Keratinocyte (primary cell): ENCODE measurements around the gene WDR44. TPM values are rescaled to one million over a fixed set of nuclear protein-coding genes. Genes with fewer than 3 reads are reported as not detected.
A peak's percentile ranks its signal among the peaks of the same experiment; 100 is the strongest.

ENCODE experiments used
- DNase-seq: peaks from one replicate; pipeline ENCODE4 v3.0.0-alpha.2; 2011; ENCODE audit warnings: low read depth, missing footprints, low spot score
- FAIRE-seq: peaks from 2 replicates; lab custom pipeline; 2011; peaks lifted over from hg19 to GRCh38; lab: Jason Lieb, UNC
- H2AFZ ChIP-seq: 2 replicates; pipeline ENCODE4 v1.6.0; 2012; ENCODE audit warnings: low read length, control low read depth, inconsistent platforms; ENCODE audit not compliant: control insufficient read depth
- H3K27ac ChIP-seq: 2 replicates; pipeline ENCODE4 v1.5.1; 2011; ENCODE audit warnings: low read length; ENCODE audit not compliant: control insufficient read depth, insufficient read depth
- H3K27me3 ChIP-seq: 3 replicates; pipeline ENCODE4 v1.6.0; 2011; ENCODE audit warnings: low read length; ENCODE audit not compliant: control insufficient read depth, insufficient read depth; ENCODE audit errors: extremely low read depth
- H3K36me3 ChIP-seq, 2 experiments: 2 replicates in 1 of 2; 3 replicates in 1 of 2; pipeline ENCODE4 v1.5.1; 2011; ENCODE audit warnings: low read length in 2 of 2, mild to moderate bottlenecking in 1 of 2; ENCODE audit not compliant: control insufficient read depth in 2 of 2, insufficient read depth in 2 of 2; ENCODE audit errors: extremely low read depth in 1 of 2
- H3K4me1 ChIP-seq: 3 replicates; pipeline ENCODE4 v1.5.1; 2011; ENCODE audit warnings: low read length; ENCODE audit not compliant: control insufficient read depth, insufficient read depth; ENCODE audit errors: extremely low read depth
- H3K4me2 ChIP-seq: 3 replicates; pipeline ENCODE4 v1.6.0; 2011; ENCODE audit warnings: low read depth, low read length; ENCODE audit not compliant: control insufficient read depth, insufficient read depth; ENCODE audit errors: extremely low read depth
- H3K4me3 ChIP-seq, 3 experiments: fragments of 200-600 bp in 1 of 3; sonication (generic) in 1 of 3; 2 replicates in 2 of 3; 3 replicates in 1 of 3; pipeline ENCODE4 v1.5.1; 2011 to 2016; ENCODE audit warnings: low read length in 3 of 3, mild to moderate bottlenecking in 3 of 3, control low read depth in 2 of 3, inconsistent platforms in 1 of 3, low read depth in 1 of 3, mixed read lengths in 1 of 3, mixed run types in 1 of 3, moderate library complexity in 1 of 3; ENCODE audit not compliant: control insufficient read depth in 2 of 3, insufficient read depth in 2 of 3; ENCODE audit errors: extremely low read depth in 1 of 3
- H3K79me2 ChIP-seq: 2 replicates; pipeline ENCODE4 v1.6.0; 2012; ENCODE audit warnings: low read length; ENCODE audit not compliant: control insufficient read depth, insufficient read depth
- H3K9ac ChIP-seq: 3 replicates; pipeline ENCODE4 v1.6.0; 2011; ENCODE audit warnings: low read length; ENCODE audit not compliant: control insufficient read depth, insufficient read depth; ENCODE audit errors: extremely low read depth
- H3K9me1 ChIP-seq: 3 replicates; pipeline ENCODE4 v1.6.0; 2011; ENCODE audit warnings: low read length; ENCODE audit not compliant: control insufficient read depth, insufficient read depth; ENCODE audit errors: extremely low read depth
- H3K9me3 ChIP-seq: 2 replicates; pipeline ENCODE4 v1.5.1; 2012; ENCODE audit warnings: low read depth, low read length; ENCODE audit not compliant: control insufficient read depth
- H4K20me1 ChIP-seq: 3 replicates; pipeline ENCODE4 v1.6.0; 2011; ENCODE audit warnings: low read length; ENCODE audit not compliant: control insufficient read depth, insufficient read depth; ENCODE audit errors: extremely low read depth
- CTCF ChIP-seq, 3 experiments: IDR thresholded peaks in 1 of 3; conservative IDR thresholded peaks in 1 of 3; optimal IDR thresholded peaks in 1 of 3; 2 replicates in 2 of 3; 3 replicates in 1 of 3; pipeline versions ENCODE3 to v1.5.1; 2011; ENCODE audit warnings: low read length in 3 of 3, mild to moderate bottlenecking in 3 of 3, moderate library complexity in 2 of 3, control low read depth in 1 of 3, inconsistent platforms in 1 of 3; ENCODE audit not compliant: insufficient read depth in 2 of 3; ENCODE audit errors: extremely low read depth in 1 of 3
- EZH2 ChIP-seq: IDR thresholded peaks from one replicate; pipeline ENCODE4 v1.6.1; 2012; ENCODE audit warnings: inconsistent platforms, mild to moderate bottlenecking, low read length, moderate library complexity
- dilution Hi-C: fragments of 300-500 bp; cut with MboI; formaldehyde crosslinking; loops from one replicate; pipeline ENCODE4 v1.7.0; 2020; ENCODE audit warnings: low sequenced_read_pairs; ENCODE audit not compliant: extremely low pct_ligation_motif_present
- polyA plus RNA-seq, 5 experiments: library from polyadenylated mRNA; depleted of rRNA in 3 of 5; stranded (reverse) in 3 of 5; stranded (forward) in 1 of 5; unstranded in 1 of 5; fragments of >200 nt; gene quantifications; 1 replicate in 1 of 5; 2 replicates in 3 of 5; 3 replicates in 1 of 5; pipeline versions ENCODE4 v1.2.1 to v1.2.3, GENCODE V29; 2011 to 2012; ENCODE audit warnings: missing spikeins in 2 of 5, low read depth in 1 of 5, low replicate concordance in 1 of 5

The WDR44 gene
- polyA plus RNA-seq, 1 donor (not counting 4 experiments of a cell fraction or from before 2014, with no cell fraction given) = 22.9 TPM

DNA sequence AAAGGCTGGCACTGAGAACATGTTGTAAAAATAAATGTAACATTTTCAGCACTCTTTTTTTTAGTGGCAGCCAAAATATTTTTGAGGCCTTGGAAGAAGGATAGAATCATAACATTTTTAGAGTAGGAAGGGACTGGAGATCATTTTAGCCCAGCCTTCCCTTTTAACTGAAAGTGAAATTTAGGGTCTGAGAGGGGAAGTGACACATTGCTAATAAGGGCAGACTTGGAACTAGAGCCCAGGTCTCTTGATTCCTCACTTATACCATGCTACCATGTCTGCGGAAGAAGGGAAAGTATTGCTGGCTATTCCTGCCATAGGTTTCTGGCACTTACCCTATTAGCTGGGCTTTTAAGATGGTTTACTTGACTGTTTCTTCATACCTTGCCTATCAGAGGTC is 4.8 kb downstream of the WDR44 start:
- no peak overlapping the region for H2AFZ ChIP-seq

GRCh38 chrX:118352566-118352965 is 6.7 kb downstream of the WDR44 start:
- H3K27ac ChIP-seq = peak overlapping the region; percentile 42
- H2AFZ ChIP-seq = no peak overlapping the region
- H3K36me3 ChIP-seq = no peaks in the 10 kb centered on the region
- FAIRE-seq (no peak), DNase-seq (no peak)
- H3K9me1 ChIP-seq = no peaks in the 10 kb centered on the region
- TF ChIP-seq EZH2 (no peak), CTCF (optimal IDR thresholded peaks at IDR 0.05 in 1 of 3, IDR thresholded peaks at IDR 0.05 in 1 of 3, conservative IDR thresholded peaks at IDR 0.05 in 1 of 3; ENCODE audit: extremely low read depth in 1 of 3, insufficient read depth in 2 of 3, low read length in 3 of 3) (no peak)
- peaks cover 31% of the 10 kb centered on the region for H3K4me1 ChIP-seq
- H3K9ac ChIP-seq = no peak overlapping the region
- H3K4me2 ChIP-seq = no peak overlapping the region
- no peak overlapping the region for H3K4me3 ChIP-seq
- dilution Hi-C loops = no loop called here
- no peaks in the 10 kb centered on the region for H4K20me1 ChIP-seq
- no peaks in the 10 kb centered on the region for H3K27me3 ChIP-seq
- H3K9me3 ChIP-seq = no peaks in the 10 kb centered on the region
- H3K79me2 ChIP-seq = peaks cover 78% of the 10 kb centered on the region

More for the DNA sequence above, 4.8 kb downstream of the WDR44 start:
- peak; percentile 13 for FAIRE-seq
- Histone ChIP-seq H3K4me2 (no peak overlapping the region), H3K27me3 (no peaks in the 10 kb centered on the region), H3K36me3 (no peaks in the 10 kb centered on the region), H3K9ac (no peak overlapping the region), H3K4me3 (no peak overlapping the region), H3K9me3 (no peaks in the 10 kb centered on the region), H3K4me1 (peaks cover 28% of the 10 kb centered on the region), H4K20me1 (no peaks in the 10 kb centered on the region), H3K9me1 (no peaks in the 10 kb centered on the region), H3K27ac (no peak overlapping the region), H3K79me2 (peaks cover 75% of the 10 kb centered on the region)
- no peak for DNase-seq
- dilution Hi-C loops = no loop called here
- TF ChIP-seq CTCF (optimal IDR thresholded peaks at IDR 0.05 in 1 of 3, IDR thresholded peaks at IDR 0.05 in 1 of 3, conservative IDR thresholded peaks at IDR 0.05 in 1 of 3; ENCODE audit: extremely low read depth in 1 of 3, insufficient read depth in 2 of 3, low read length in 3 of 3) = no peak
- TF ChIP-seq EZH2 = no peak
